GM12892 (cell line): ENCODE measurements around the gene NEAT1.

Source experiments
- POLR2A ChIP-seq: IDR thresholded peaks from 2 replicates; pipeline ENCODE4 v1.6.1; 2011; ENCODE audit warnings: low read depth, low read length, control low read depth
- TAF1 ChIP-seq: IDR thresholded peaks from 2 replicates; pipeline ENCODE4 v1.6.1; 2011; ENCODE audit warnings: low read depth, mild to moderate bottlenecking, control low read depth, low read length, borderline replicate concordance

DNA sequence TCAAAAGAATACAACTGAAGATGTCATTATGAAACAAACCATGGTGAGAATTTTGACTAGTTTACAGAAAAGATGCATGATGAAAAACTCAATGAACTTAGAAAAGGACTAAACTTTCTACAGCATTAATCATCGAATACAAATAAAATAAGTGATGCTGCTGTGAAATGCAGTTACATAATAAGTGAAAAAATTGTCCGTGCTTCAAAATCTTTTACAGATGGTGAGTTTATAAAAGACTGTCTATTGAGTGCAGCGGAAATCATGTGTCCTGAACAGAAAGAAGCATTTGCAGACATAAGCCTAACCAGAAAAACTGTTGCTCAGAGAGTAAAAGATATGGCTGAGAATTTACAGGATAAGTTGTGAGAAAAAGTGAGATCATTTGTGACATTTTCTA, 33.8 kb downstream of the NEAT1 start:
- TF ChIP-seq POLR2A (no peak), TAF1 (no peak)
